Right hindlimb (tissue), 1 donor: ENCODE data around the gene ALDH4A1.
"Not testable (repeated sequence)": the region's sequence is repeated elsewhere in the genome, so short reads cannot be mapped to it uniquely, and the experiment has no call there.

Experiments used
- DNase-seq: peaks from one replicate; pipeline ENCODE4 v3.0.0-alpha.2; 2018

The ALDH4A1 gene

DNA sequence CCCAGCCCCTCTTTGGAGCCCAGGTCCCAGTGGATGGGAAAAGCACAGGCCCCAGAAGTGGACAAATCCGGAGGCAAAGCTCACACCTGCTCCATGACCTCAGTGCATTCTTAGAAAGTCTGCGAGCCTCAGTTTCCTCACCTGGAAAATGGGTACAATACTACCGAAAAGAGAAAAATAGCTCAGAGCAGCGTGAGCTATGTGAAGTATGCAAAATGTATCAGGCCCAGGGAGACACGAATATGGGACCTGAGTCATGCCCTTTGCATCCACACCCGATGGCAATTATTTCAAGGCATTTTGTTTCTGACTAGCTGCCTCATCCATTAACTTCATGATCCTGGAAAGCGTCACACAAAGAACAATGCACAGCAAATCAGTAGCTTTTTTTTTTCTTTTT lies 9.2 kb downstream of the ALDH4A1 start:
- no peak for DNase-seq

DNA sequence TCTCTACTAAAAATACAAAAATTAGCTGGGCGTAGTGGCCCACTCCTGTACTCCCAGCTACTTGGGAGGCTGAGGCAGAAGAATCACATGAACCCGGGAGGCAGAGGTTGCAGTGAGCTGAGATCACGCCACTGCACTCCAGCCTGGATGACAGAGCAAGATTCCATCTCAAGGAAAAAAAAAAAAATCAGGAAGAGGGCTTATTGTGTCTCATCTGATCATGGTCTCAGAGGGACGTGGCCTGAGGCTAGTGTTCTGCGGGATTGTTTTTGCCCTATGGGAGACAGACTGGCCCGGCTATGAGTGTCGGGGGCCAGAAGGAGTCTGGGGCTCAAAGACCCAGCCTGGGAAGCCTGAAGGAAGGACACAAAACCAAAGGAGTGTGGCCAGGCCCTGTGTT lies 10.5 kb downstream of the ALDH4A1 start:
- DNase-seq, result not testable (repeated sequence)

DNA sequence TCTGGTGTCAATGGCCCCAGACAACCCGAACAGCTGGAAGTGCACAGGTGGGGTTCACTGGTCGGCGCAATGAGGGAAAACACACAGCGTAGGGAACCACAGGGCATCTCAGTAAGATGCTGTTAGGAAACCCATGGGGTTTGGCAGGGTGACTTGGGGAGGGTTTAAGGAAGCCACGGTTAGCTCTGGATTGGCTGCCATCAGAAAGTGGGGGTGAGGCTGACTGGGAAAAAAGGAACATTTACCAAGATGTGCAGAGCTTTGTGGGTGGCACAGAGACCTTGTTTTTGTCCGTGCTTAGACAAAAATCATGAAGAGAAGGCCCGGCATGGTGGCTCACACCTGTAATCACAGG lies 11.0 kb downstream of the ALDH4A1 start:
- DNase-seq, result no peak

DNA sequence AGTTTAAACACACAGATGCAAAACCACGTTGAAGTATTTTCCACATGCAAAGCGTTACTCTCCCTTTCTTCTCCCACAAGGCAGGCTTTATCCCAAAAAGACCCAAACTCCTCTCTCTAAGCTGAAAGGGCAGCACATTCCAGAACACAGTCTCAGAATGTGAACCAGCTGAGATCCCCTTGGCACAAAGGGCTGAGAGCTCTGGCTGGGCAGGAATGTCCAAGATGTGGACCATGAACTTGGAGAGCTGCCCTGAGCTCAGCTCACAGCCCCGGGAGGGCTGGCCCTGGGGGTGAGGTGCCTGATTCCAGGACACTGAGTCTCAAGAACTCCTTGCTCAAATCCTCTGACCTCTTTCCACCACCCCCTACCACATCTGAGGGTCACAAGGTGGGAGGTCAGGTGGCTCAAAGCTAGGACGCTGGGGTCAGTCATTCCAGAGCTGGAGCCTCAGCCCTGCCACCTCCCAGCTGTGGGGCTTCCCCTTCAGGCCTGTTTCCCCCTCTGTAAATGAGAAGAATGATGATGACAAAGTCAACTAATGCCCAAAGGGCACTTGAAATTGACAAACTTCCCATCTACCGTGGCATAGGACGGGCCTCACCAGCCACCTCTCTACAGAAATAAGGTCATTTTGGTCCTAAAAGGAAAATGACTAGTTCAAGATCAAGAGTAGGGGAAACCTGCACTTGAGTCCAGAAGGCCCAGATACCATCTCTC lies 11.5 kb downstream of the ALDH4A1 start:
- no peak for DNase-seq

DNA sequence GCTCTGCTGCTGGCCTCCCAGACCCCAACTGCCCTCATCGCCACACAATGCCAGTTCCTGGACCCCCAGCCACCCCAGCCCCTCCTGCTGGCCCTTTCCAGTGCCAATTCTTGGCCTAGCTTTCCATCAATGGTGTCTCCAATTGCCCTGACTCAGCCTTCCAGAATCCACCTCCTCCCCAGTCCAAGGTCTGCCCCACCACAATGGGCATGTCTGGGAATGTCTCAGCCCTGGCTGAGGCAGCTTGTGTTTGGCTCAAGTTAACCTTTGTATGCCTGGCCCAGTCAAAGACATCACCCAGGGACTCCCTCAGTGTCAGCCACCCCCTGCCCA lies 16.4 kb downstream of the ALDH4A1 start:
- no peak for DNase-seq

DNA sequence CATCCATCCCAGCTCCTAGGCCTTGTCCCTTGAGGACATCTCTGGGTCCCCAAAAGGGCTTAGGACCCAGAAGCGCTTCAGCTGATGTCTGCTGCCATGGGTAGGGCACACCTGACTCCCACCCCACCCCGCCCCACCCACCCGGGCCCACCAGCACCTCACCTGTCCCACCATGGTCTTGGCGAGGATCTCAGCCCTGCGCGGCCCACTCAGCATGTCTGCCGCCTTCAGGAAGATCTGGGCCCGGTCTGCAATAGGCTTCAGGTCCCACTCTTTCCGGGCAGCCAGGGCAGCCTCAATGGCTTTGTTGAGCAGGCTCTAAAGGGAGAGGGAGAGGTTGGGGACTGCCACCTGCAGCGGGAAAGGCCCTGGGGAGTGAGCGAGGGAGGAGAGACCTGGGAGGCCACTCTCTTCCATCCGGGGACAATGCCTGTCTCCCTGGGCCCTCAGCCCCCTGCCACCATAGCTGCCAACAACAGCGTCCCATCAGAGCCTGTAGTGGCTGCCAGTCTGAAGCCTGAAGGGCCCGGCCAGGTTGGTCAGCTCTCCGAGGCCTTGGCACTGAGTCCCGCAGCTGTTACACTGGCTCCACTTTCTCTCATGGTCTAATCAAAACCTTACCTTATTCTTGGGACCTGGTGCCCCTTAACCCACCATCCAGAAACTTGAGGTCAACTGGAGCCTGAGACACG lies 16.9 kb downstream of the ALDH4A1 start:
- no peak for DNase-seq

DNA sequence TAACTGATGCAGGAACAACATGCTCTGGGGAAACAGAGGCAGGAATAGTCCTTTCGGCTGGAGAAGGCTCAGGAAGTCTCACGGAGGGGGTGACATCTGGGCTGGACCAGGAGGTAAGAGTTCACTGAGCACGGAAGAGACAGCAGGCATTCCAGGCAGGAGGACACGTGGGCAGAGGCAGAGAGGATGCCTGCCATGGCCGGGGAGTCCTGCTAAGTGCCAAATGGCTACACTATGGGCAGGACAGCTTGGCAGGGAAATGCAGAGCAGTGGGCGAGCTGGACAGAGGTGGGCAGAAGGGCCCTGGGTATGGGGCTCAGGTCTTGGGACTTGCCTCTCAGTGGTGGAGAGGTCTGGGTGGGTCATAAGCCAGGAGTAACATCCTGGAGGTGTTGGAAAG lies 17.6 kb downstream of the ALDH4A1 start:
- no peak for DNase-seq

DNA sequence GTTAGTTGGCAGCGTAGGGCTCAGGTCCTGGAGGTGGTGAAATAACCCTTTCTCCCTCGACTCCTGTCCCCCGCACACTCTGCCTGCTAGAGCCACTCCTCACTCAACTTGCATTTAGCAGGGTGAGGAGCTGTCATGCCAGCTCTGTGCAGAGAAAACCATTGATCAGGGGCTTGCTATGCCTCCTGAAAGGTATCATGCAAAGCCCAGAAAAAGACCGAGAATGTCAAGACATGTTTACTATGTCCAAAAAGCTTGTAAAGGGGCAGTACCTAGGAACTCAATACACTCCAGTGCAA lies 18.0 kb downstream of the ALDH4A1 start:
- no peak for DNase-seq

DNA sequence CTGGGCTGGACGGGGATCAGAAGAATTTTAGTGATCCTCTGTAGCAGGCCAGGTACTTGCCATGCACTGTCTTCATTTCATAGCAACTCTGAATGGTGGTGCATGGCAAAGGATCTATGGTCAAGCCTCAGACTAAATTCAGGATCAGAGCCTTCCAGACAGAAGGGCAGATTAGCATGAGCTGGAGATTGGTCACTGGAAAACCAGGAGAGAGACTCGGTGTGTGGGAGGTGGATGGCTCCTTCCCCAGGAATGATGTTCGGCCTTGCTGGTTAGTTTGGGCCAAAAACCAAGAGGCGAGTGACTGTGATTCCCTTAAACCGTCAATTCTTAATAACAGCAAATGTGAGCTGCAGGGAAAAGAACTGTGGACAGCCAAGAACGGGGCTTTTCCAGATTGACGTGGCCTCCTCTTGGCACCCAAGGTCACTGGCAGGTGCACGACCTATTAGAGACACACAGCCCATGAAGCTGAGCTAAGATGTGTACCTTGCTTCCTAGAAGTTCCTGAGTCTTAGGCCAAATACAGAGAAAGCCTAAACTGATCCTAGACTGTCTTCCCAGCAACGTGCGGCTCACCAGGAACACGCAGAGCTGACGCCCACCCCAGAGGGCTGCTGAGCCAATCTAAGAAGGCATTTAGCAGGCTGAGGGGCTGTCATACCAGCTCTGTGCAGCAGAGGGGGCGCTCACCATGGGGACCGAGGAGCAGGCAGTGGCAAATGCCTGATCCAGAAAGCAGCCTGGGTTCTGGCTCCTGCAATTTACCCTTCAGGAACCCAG lies 18.5 kb downstream of the ALDH4A1 start:
- DNase-seq, result peak; percentile 75

DNA sequence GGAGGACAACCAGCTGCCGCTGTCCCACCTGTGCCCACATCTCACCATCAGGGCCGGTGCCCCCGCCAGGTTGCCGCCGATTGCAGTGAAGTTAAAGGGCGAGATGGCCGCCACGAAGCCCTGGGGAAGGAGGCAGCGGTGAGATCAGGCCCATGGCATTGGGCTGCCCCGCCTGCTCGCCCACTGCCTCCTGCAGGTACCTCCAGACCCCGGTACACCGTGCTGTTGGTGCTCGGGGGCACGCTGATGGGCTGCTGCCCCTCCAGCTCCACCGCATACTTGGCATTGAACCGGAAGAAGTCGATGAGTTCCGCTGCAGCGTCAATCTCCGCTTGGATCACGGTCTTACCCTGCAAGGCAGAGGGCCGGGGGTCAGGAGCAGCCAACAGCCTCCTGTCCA lies 19.3 kb downstream of the ALDH4A1 start:
- no peak for DNase-seq

DNA sequence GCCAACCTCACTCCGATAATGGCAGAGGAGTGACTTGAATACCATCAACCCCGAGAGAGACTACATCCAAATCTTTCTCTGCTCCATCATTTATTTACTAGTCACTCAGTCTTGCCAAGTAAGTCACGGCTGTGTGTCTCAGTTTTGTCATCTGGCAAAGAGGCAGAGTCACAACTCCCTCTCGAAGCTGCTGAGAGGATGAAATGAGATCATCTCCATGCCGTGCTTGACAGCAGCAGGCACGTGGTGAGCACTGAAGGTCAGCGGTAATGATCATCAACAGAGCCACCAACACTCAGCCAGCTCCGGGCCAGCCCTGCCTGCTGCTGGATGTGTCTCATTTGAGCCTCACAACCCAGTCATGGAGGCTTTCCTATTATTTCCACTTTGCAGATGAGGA lies 19.9 kb downstream of the ALDH4A1 start:
- DNase-seq, result no peak

DNA sequence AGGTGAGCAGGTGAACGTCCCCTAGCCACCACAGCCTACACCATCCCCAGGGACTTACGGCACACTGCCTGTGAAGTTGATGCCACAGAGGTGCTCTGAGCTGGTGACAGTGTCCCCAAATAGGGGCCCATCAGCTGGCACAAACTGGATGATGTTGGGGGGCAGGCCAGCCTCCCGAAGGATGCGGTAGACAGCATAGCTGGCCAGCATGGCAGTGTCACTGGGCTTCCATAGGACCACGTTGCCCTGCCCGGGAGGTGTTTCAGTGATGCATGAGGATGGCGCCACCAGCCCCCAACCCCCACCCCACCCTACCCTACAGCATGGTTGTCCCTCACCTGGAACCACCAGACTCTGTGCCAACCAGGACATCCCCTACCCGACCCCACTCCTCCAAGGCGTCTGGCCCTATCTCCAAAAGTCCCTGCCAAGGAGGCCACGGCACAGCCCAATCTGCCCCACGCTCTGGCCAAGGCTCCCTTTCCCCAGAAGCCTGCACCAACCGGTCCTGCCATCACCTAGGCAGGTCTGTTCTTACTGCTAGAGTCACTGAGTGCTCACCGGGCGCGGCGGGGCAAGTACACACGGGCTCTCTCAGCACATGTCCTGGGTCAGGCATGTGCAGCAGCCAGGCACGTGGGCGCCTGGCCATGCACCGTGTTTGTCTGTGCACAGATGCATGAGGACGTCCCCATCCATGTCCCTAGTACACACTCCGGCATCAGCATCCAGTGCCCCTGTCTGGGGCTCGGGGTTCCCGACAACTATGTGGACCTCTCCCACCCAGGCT lies 20.5 kb downstream of the ALDH4A1 start:
- DNase-seq, result no peak

DNA sequence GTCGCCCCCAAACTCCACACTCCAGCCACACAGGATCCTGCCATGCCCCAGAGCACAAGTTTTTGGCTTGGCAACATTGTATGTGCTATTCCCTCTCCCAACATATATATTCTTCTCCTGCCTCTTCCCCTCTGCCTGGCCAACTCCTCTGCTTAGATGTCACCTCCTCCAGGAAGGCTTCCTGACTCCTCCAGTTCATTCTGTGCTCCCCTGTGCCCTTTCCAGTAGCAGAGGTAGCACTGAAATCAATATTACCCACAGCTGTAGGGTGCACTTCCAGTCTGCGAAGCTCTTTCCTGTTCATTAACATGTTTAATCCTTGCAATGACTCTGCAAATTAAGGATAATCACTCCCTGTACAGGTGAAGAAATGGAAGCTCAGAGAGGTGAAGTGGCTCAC lies 21.2 kb downstream of the ALDH4A1 start:
- DNase-seq, result no peak

DNA sequence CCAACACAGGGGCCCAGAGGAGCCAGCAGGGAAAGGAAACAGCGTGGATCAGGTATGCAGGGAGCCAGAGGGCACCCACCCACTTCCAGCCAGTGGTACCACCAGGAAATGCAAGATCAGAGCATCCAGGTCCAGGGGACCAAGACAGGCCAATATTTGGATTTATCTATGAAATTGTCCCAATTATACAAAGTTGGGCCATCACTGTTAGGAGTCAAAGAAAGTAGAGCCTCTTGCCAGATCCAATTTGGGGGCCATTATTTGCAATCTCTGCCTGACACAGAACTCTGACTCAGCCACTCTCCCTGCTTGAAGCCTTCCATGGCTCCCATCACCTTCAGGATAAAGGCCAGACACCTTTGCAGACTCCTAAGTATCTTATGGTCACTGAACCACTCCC lies 21.8 kb downstream of the ALDH4A1 start:
- DNase-seq, result no peak

DNA sequence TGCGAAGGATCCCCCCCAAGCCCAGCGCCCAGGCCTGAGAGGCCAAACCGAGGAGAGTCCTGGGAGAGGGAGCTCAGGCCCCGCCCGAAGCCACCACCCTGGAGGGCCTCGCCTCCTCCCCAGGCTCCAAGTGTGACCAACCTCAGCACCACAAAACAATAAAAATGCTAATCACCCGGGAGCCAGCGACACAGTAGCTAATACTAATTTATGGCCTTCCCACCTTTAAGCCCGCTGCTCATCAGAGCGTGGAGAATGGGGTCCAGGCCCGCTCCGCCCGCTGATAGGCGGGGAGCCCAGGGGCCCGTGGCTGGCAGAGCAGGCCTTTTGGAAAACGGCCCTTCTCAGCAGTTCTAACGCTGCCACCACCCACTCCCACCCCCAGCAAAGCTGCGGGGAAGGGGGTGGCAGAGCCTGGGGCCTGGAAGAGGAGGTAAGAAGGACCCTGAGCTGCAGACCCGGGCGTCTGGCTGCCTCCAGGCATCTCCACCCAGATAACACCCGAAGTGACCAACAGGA lies 22.5 kb downstream of the ALDH4A1 start:
- DNase-seq, result no peak

DNA sequence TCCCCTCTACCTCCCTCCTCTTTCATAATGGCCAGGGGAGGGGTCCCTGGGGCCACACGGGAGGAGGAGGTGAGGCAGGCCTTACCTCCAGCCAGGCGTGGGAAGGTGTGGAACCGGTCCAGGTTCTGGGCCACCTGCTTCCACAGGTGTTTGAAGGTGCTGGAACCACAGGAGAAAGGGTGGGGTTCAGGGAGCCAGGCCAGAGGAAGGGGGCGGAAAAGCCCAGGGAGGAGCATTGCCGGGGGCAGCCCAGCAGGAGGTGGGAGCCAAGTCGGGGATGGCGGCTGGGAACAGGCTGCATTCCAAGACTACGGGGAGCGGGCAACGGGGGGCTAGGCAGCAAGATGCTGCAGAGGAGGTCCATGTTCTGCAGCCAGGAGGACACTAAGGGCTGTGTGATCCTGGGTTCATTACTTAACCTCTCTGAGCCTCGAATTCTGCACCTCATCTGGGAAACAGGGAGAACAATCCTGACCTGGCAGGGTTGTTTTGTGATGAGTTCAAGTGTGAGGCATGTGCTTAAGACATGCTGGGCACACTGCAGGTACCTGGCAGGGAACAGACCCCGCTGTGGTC lies 23.1 kb downstream of the ALDH4A1 start:
- no peak for DNase-seq

DNA sequence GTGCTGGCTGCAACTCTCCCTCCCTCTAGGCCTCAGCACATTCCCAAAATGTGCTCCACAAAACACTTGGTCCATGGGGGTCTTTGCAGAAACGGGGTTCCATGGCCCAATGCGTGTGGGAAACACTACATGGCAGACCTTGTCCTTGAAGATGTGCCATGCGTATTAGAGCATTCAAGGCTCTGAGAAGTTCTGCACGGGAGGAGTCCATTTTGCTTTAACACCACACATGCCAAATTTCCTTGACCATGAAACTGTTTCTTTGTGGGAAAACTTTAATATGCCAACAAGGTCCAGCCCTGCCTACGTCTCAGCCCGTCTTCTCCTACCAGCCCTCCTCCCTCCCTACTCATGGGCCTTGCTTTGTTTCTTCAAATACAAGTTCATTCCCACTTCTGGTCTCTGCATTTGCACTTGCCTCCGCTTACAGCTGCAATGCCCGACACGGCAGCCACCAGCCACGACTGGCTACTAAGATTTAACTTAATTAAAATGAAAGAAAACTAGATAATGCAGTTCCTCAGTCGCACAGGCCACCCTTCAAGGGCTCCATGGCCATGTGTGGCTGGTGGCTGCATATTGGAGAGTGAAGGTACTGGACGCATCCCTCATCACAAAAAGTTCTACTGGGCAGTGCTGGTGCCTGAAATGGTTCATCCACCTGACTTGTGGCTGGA lies 23.7 kb downstream of the ALDH4A1 start:
- no peak for DNase-seq

DNA sequence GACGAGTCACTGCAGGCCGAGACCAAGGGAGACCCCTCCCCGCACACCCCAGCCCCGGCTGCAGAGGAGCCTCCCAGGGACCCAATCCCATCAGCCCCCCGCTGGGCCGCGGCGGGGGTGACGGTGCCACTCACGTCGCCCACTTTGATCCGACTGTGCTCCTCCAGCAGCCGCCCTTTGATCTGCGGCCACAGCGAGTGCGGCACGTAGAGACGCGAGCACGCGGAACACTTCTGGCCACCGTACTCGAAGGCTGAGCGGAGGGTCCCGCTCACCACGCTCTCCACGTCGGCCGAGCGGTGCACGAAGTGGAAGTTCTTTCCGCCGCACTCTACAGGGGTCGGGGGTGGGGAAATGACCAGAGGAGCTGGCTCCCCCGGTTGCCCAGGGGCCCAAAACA lies 25.1 kb downstream of the ALDH4A1 start:
- DNase-seq, result no peak

DNA sequence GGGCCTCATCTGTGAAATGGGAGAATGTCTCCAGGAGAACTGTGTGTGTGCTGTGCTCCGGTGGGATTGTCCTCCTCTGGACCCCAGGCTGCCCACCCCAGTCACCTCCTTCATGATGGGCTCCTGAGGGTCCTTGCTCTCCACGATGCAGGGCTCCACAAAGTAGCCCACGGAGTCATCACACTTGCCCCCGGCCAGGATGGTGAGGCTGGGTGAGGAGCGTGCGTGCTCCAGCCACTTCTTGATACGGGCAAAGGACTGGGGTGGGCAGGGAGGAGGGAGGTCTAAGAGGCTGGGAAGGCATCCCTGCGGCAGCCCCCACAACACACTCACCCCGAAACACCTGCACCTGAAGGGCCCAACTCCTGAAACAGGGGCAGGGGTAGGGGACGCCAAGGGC lies 26.1 kb downstream of the ALDH4A1 start:
- no peak for DNase-seq

DNA sequence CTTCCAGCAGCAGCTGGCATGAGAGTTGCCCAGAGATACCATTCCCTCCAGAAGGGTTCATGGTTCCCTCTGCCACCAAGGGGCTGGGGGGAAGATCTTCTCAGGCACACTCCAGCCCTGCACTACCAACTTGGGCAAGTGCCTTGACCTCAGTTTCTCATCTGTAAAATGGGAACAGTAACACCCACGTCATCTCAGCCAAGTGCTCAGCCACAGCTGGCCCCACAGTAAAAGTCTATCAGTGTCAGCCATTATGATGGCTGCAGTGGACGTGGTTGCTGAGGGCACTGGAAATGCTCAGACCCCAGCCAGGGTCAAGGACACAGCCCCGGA lies 26.6 kb downstream of the ALDH4A1 start:
- no peak for DNase-seq

DNA sequence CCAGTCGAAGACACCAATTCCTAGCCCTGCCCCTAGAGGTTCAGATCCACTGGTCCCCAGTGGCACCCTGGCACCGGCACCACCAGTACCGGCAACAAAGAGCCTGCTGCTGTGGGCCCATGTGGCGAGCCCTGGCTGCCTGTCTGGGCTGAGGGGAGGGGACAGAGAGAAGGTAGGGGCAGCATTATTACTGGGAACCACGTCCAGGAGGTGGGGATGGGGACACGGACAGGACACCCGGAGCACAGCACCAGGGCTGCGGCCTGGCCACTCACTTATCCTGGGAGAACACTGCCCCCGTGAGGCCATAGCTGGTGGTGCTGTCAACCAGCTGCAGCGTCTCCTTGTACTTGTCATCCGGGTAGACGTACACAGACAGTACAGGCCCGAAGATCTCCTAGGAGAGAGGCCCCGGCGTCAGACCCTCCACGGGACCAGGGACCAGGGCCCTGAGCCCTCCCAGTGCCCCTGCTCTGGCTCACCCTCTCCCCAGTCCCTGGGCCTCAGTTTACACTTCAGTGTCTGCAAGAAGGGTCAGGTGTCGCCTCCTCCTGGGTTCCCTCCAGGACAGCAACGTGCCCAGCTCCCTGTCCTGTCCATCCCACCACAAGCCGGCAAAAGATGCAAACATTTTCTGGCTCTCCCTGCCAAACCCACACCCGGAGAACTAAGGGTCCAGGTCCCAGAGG lies 27.1 kb downstream of the ALDH4A1 start:
- peak; percentile 90 for DNase-seq

DNA sequence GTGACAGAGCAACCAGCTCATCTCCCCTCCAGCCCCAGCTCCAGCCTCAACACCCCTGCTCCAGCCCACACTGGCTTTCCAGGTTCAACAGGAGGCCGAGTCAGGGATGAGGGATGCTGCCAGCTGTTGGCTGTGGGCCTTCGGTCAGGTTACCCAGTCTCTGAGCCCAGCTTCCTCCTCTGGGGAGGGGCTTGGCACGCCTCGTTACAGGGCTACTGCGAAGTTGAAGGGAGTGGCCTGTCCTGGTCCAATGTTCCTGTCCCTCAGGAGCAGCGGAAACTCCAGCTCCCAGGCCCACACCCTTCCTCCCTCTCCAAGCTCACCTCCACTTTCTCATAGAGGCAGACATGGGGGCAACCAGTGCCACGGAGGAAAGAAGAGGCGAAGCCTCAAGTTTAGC lies 27.8 kb downstream of the ALDH4A1 start:
- DNase-seq, result peak; percentile 51
